ENCODE results near the gene KREMEN1. TPM values are rescaled to one million over a fixed set of nuclear protein-coding genes. Genes with fewer than 3 reads are reported as not detected.

KREMEN1 gene
- total and polyA plus RNA-seq, 12 donors, result 4.3 to 58.7 (median 27.8) TPM

- H3K4me3 ChIP-seq, result no peak overlapping the region
- WGBS, 4 donors, result 88 to 97% (median 94%) methylated on average over 6 to 7 of the region's 7 CpGs
- H3K36me3 ChIP-seq (replicated peaks in 1 of 2), result no peaks in the 10 kb centered on the region
- H3K4me1 ChIP-seq (replicated peaks in 1 of 2), result peaks cover 0 to 6% of the 10 kb centered on the region in 2 donors
- DNase-seq, result peak in 1 of 7 donors; percentile 4
- no peak for TF ChIP-seq POLR2A (IDR thresholded peaks at IDR 0.05)
- TF ChIP-seq CTCF (IDR thresholded peaks at IDR 0.05), result no peak
- peak overlapping the region in 1 of 5 donors; percentile 77 for H3K27ac ChIP-seq
- no peaks in the 10 kb centered on the region for H3K9me3 ChIP-seq (replicated peaks in 1 of 3)
- no peaks in the 10 kb centered on the region for H3K27me3 ChIP-seq
- intact Hi-C loops (cut with DNase I), result no loop called here
These were observed 128.1 kb downstream of the KREMEN1 start for GRCh38 chr22:29200901-29201300.

GRCh38 chr22:29201782-29202181 is 128.9 kb downstream of the KREMEN1 start:
- Histone ChIP-seq H3K27me3 (no peaks in the 10 kb centered on the region), H3K9me3 (replicated peaks in 1 of 3) (no peaks in the 10 kb centered on the region), H3K27ac (peak overlapping the region in 4 of 5 donors; percentile 20 to 77 (median 52)), H3K4me3 (no peak overlapping the region), H3K36me3 (replicated peaks in 1 of 2) (no peaks in the 10 kb centered on the region), H3K4me1 (replicated peaks in 1 of 2) (peaks cover 0 to 9% of the 10 kb centered on the region in 2 donors)
- TF ChIP-seq CTCF (IDR thresholded peaks at IDR 0.05) (no peak), POLR2A (IDR thresholded peaks at IDR 0.05) (no peak)
- intact Hi-C loops (cut with DNase I), result no loop called here
- peak in 1 of 7 donors; percentile 9 for DNase-seq
- WGBS, 4 donors, result 59 to 68% (median 65%) methylated on average over 6 to 7 of the region's 7 CpGs

- 39 to 58% (median 44%) methylated on average over 3 to 24 of the region's 24 CpGs for WGBS, 4 donors
- peak overlapping the region in 4 of 5 donors; percentile 20 to 77 (median 52) for H3K27ac ChIP-seq
- no peaks in the 10 kb centered on the region for H3K27me3 ChIP-seq
- DNase-seq, result peak in 4 of 7 donors; percentile 53 to 72 (median 56)
- H3K4me3 ChIP-seq, result no peak overlapping the region
- intact Hi-C loops (cut with DNase I), result no loop called here
- no peaks in the 10 kb centered on the region for H3K9me3 ChIP-seq (replicated peaks in 1 of 3)
- H3K36me3 ChIP-seq (replicated peaks in 1 of 2), result no peaks in the 10 kb centered on the region
- peak in 5 of 6 experiments; percentile 23 to 42 (median 40) for TF ChIP-seq CTCF (IDR thresholded peaks at IDR 0.05)
- TF ChIP-seq POLR2A (IDR thresholded peaks at IDR 0.05), result no peak
- H3K4me1 ChIP-seq (replicated peaks in 1 of 2), result peaks cover 0 to 13% of the 10 kb centered on the region in 2 donors
These were observed 129.7 kb downstream of the KREMEN1 start for GRCh38 chr22:29202212-29203192.
